Naive thymus-derived CD8-positive, alpha-beta T cell (primary cell): ENCODE data around the gene PXDN. TPM values are rescaled to one million over a fixed set of nuclear protein-coding genes. Genes with fewer than 3 reads are reported as not detected.
A peak's percentile ranks its signal among the peaks of the same experiment; 100 is the strongest.
"Not testable (repeated sequence)": the region's sequence is repeated elsewhere in the genome, so short reads cannot be mapped to it uniquely, and the experiment has no call there.

Experiments
- ATAC-seq, 2 donors: fragments of 150-1000 bp; cut with Tn5 transposase in 1 of 2; sonication (Bioruptor Pico), chemical (Tn5 transposase) in 1 of 2; 1 replicate in 1 of 2; 2 replicates in 1 of 2; pipeline ENCODE4 v1.10.0; 2021; ENCODE audit warnings: mild to moderate bottlenecking in 2 of 2, moderate library complexity in 2 of 2
- POLR2A ChIA-PET: fragments of 350-600 bp; sonication (Branson Sonifier 250); formaldehyde crosslinking; loops from one replicate; lab custom pipeline; 2021; ENCODE audit warnings: antibody characterized with exemption; lab: Charles Lee
- DNase-seq, 10 donors: peaks; one replicate each; pipeline versions ENCODE4 v3.0.0 to v3.0.0-alpha.2; 2020 to 2022
- H3K27ac Mint-ChIP-seq, 10 donors: one replicate each; pipeline ENCODE4 v1.8.0; 2020 to 2022; ENCODE audit warnings: mild to moderate bottlenecking in 10 of 10, mixed read lengths in 10 of 10, moderate library complexity in 4 of 10, inconsistent platforms in 1 of 10
- H3K27me3 Mint-ChIP-seq, 5 donors: one replicate each; pipeline ENCODE4 v1.8.0; 2021 to 2022; ENCODE audit warnings: mixed read lengths in 5 of 5
- H3K36me3 Mint-ChIP-seq, 3 donors: one replicate each; pipeline ENCODE4 v1.8.0; 2020 to 2022; ENCODE audit warnings: mixed read lengths in 3 of 3, mild to moderate bottlenecking in 2 of 3, inconsistent platforms in 1 of 3
- H3K4me1 Mint-ChIP-seq, 4 donors: one replicate each; pipeline ENCODE4 v1.8.0; 2021 to 2022; ENCODE audit warnings: mixed read lengths in 4 of 4
- H3K4me3 Mint-ChIP-seq, 10 donors: one replicate each; pipeline ENCODE4 v1.8.0; 2020 to 2022; ENCODE audit warnings: mild to moderate bottlenecking in 10 of 10, mixed read lengths in 10 of 10, moderate library complexity in 6 of 10, inconsistent platforms in 1 of 10
- H3K9me3 Mint-ChIP-seq, 9 donors: one replicate each; pipeline ENCODE4 v1.8.0; 2020 to 2022; ENCODE audit warnings: mixed read lengths in 9 of 9, mild to moderate bottlenecking in 3 of 9, inconsistent platforms in 1 of 9, moderate library complexity in 1 of 9
- polyA plus RNA-seq, 3 donors: library from polyadenylated mRNA; unstranded; fragments of 300-500 nt; fragmentation: Illumina TruSeq; gene quantifications; one replicate each; pipeline ENCODE4 v1.2.3, GENCODE V29; 2021
- total RNA-seq, 8 experiments: library from RNA in 2 of 8; stranded (reverse) in 2 of 8; gene quantifications; one replicate each; pipeline ENCODE4 v1.2.3 and lab custom pipeline; 2021 to 2026

PXDN gene
- total and polyA plus RNA-seq, 5 experiments from 2014 or later: 0.42 to 2.0 (median 1.4) TPM

DNA sequence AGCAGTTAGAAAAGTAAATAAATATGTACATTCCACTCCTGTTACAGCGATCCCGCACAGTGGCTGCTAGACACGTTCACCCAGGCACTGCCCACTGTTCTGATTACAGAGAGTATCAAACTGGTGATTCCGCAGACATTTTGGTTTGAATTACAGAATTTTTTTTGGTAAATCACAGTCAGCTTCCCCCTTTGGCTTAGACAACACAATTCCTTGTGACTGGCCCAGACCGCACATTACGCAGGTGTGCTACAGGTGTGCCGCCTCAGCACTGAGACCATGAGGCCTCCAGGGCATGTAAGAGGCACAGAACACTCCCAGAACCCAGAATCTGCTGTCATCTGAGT lies 112.3 kb downstream of the PXDN start:
- no peaks in the 10 kb centered on the region for H3K9me3 Mint-ChIP-seq
- POLR2A ChIA-PET: no interaction called here
- peaks cover 0 to 2% (median 0%) of the 10 kb centered on the region in 4 donors for H3K4me1 Mint-ChIP-seq

DNA sequence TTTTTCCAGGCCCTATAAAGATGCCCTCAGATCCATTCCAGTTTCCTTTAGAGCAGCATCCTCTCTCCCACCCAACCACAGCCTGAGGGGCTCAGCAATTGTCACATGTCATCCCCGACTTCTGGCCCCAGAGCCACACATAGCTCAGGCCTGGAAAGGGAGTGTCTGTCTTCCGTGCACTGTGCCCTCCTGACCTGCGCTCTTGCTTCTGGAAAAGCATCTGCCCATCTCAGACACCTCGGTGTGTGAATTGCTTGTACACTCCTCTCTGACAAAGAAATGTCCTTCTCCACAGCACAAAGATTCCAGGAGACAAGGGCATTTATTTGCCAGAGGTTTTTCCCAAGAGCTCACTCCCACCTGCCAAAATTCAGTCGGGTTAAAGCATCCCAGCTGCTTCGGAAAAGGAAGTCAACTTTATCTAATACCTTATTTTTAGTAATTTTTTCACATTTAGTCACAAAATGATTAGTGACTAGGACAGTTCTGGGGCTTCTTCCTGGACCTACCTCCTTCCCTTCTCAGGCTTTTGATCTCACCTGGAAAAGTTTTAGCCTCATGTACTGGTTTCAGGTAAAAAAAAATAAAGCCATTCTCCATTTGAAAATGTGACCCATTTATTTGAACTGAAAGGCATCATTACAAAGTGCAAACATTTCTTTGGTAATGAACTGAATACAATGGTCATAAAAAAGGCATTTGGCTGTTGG lies 112.9 kb downstream of the PXDN start:
- no peaks in the 10 kb centered on the region for H3K36me3 Mint-ChIP-seq
- peaks cover 0 to 19% (median 6%) of the 10 kb centered on the region in 5 donors for H3K27me3 Mint-ChIP-seq
- DNase-seq (no peak), ATAC-seq (no peak)
- H3K4me3 Mint-ChIP-seq: no peak overlapping the region
- H3K9me3 Mint-ChIP-seq: no peaks in the 10 kb centered on the region
- peaks cover 0 to 2% (median 0%) of the 10 kb centered on the region in 4 donors for H3K4me1 Mint-ChIP-seq
- H3K27ac Mint-ChIP-seq: no peak overlapping the region
- POLR2A ChIA-PET: no interaction called here

More for the DNA sequence above, 112.3 kb downstream of the PXDN start:
- Mint-ChIP-seq H3K27me3 (peaks cover 0 to 19% (median 6%) of the 10 kb centered on the region in 5 donors), H3K36me3 (no peaks in the 10 kb centered on the region), H3K27ac (no peak overlapping the region), H3K4me3 (no peak overlapping the region)
- DNase-seq (no peak), ATAC-seq (no peak)

DNA sequence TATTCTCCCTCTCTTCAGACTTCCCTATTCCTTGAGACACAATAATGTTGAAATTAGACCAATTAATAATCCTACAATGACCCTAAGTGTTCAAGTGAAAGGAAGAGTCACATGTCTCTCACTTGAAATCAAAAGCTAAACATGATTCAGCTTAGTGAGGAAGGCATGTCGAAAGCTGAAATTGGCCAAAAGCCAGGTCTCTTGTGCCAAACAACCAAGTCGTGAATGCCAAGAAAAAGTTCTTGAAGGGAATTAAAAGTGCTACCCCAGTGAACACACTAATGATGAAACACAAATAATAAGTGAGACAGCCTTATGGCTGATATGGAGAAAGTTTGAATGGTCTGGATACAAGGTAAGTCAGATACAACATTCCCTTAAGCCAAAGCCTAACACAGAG lies 115.4 kb downstream of the PXDN start:
- Mint-ChIP-seq H3K4me1 (peaks cover 0 to 2% (median 0%) of the 10 kb centered on the region in 4 donors), H3K9me3 (no peaks in the 10 kb centered on the region), H3K36me3 (no peaks in the 10 kb centered on the region), H3K27me3 (peaks cover 0 to 29% (median 6%) of the 10 kb centered on the region in 5 donors), H3K4me3 (no peak overlapping the region), H3K27ac (peak overlapping the region in 1 of 10 donors; percentile 19)
- DNase-seq (no peak), ATAC-seq (no peak)
- POLR2A ChIA-PET: no interaction called here

DNA sequence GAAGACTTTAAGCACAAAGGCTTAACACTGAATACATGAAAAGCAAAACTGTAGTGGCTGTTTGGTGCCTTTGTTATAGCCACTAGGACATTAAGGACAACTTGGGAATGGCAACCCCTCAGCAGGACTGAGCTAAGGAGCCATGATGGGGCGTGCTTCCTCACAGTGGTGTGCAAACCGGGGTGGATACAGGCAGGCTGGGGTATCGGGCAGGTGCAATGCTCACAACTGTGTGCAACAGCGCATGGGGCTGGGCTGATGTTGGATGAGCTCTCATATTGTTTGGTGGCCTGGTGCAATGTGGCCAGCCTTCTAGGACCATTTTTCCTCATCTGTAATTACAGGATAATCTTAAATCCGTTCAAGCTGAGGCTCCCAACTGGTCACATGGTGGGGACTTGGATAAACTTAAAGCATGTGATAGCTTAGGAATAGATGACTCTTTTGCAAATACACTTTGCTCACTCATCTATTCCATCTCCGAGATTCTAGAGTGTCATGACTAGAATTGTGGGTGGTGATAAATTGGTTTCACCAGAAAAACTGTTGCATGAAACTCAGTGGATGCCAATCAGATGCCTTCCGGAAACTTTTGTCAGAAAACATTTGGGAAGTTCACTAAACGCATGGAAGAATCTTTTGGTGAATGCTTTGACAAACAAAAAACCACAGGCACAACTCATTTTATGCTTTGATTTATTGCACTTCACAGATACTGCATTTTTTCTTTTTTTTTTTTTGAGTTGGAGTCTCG lies 116.5 kb downstream of the PXDN start:
- no peak for DNase-seq
- POLR2A ChIA-PET: no interaction called here
- Mint-ChIP-seq H3K4me3 (peak overlapping the region in 1 of 10 donors; percentile 11), H3K4me1 (peaks cover 0 to 2% (median 0%) of the 10 kb centered on the region in 4 donors), H3K27me3 (peaks cover 2 to 36% (median 10%) of the 10 kb centered on the region in 5 donors), H3K36me3 (no peaks in the 10 kb centered on the region), H3K9me3 (no peaks in the 10 kb centered on the region), H3K27ac (no peak overlapping the region)
- no peak for ATAC-seq

DNA sequence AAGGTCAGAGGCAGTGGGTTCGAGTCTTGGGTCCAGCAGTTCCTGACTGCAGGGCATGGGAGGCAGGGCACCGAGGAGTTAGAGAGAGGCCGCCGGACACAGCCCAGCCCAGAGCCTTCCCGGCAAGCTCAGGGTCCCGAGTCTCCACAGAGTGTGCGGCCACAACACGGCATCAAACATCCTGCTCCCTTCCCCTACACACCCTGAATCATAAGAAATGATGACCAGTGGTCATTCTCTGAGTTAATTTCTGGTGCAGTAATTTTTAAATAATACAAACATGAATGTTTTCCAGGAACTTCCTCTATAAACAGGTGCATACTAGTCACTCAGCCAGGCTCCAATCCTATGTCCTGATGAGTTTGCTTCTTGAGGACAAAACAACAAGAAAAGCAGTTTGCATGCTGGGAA lies 118.0 kb downstream of the PXDN start:
- POLR2A ChIA-PET: no interaction called here
- Mint-ChIP-seq H3K9me3 (peaks cover 0 to 1% (median 0%) of the 10 kb centered on the region in 9 donors), H3K27ac (no peak overlapping the region), H3K27me3 (peaks cover 2 to 28% (median 10%) of the 10 kb centered on the region in 5 donors), H3K4me3 (no peak overlapping the region), H3K4me1 (peaks cover 0 to 2% (median 0%) of the 10 kb centered on the region in 4 donors), H3K36me3 (no peaks in the 10 kb centered on the region)
- ATAC-seq: no peak
- DNase-seq: no peak

DNA sequence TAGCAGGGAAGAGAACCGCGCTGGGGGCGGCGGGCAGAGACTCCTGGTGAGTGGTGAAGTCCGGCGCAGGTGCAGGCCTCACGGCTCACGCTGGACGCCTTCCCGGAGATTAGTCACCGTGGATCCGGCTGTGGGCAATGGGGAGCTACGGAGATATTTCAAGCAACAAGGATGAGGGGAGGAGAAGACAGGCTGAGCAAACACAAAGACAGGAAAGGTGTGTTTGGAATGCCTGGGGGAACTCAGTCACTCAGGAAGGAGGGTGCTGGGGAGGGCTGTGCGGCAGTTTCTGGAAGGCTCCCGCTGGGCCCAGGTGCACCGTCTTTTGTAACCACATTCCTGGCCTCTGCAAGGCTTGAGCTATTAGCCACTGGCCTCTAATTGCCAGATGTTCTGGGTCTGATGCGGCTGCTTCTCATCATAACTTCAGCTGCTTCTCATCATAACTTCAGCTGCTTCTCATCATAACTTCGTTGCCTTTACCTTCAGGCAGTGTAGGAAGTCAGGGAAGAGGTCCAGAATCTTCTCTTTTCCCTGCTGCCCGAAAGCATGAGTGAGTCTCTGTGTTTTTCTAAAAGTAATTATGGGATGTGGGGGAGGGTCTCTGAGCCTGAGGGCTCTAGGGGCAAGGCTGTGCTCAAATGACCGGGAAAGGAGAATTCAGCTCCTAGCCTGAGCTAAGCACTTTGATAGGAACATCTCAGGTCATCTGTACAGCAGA lies 118.9 kb downstream of the PXDN start:
- POLR2A ChIA-PET: no interaction called here
- Mint-ChIP-seq H3K27ac (no peak overlapping the region), H3K9me3 (peaks cover 0 to 5% (median 0%) of the 10 kb centered on the region in 9 donors), H3K36me3 (no peaks in the 10 kb centered on the region), H3K27me3 (peaks cover 2 to 27% (median 10%) of the 10 kb centered on the region in 5 donors), H3K4me3 (no peak overlapping the region), H3K4me1 (no peaks in the 10 kb centered on the region)
- DNase-seq (no peak), ATAC-seq (no peak)

DNA sequence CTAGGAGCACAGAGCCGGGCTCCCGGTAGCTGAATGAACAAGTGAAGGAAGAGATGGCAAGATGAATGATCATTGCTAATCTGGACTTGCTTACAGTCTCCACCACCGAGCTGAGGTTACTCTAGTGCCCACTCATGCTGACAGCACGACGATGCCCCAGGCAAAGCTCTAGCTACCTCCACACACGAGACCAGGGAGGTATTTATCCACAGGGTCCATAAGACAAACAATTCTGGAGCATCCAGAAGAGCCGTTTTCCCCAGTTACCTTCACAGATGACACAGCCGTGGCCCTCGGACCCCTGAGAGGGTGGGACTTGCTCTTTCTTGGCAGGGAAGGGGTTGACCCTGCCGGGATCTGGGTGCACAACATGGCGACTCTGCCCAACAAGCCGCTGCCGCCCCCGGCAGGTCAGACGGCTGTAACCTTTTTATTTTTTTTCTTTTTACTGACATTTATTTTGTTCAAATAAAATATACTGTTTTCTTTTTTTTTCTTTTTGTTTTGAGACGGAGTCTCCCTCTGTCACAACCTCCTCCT lies 120.3 kb downstream of the PXDN start:
- Mint-ChIP-seq H3K4me3 (no peak overlapping the region), H3K27ac (no peak overlapping the region), H3K36me3 (no peaks in the 10 kb centered on the region), H3K27me3 (peaks cover 2 to 27% (median 10%) of the 10 kb centered on the region in 5 donors), H3K9me3 (peaks cover 0 to 5% (median 0%) of the 10 kb centered on the region in 9 donors), H3K4me1 (no peaks in the 10 kb centered on the region)
- ATAC-seq (no peak), DNase-seq (no peak)
- POLR2A ChIA-PET: no interaction called here

DNA sequence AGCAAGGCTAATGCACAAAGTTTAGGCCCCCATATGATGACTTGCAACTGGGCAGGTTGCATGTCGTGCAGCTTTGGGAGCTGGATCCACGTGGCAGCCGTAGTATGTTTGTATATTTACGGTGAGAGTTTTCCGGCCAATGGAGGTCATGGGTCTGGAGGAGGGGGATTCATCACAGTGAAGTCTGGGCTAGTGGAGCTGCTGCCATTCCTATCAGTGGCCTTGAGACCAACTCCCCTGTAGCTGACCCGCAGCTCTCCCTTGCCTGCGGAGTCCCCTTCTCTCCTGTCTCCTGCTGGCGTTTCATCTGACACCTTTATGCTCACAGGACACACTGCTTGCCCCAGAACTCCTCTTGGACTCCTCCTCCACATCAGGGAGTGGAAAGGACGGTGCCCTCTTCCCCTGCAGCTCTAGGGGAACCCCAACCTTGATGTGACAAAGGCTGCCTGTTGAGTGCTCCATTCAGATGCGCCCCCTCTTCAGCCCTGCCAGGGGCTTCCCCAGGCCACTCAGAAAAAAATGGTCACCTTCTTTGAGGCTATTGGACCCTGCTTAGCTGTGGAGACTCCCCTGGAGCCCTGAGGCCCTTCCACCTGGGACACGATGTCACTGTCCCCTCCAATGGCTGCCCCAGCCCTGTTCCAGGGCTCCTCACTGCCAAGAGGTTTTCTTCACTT lies 121.7 kb downstream of the PXDN start:
- ATAC-seq: no peak
- H3K9me3 Mint-ChIP-seq: peaks cover 0 to 5% (median 0%) of the 10 kb centered on the region in 9 donors
- H3K4me3 Mint-ChIP-seq: no peak overlapping the region
- DNase-seq: no peak
- peaks cover 2 to 27% (median 10%) of the 10 kb centered on the region in 5 donors for H3K27me3 Mint-ChIP-seq
- H3K4me1 Mint-ChIP-seq: no peaks in the 10 kb centered on the region
- no peak overlapping the region for H3K27ac Mint-ChIP-seq
- POLR2A ChIA-PET: no interaction called here
- no peaks in the 10 kb centered on the region for H3K36me3 Mint-ChIP-seq

DNA sequence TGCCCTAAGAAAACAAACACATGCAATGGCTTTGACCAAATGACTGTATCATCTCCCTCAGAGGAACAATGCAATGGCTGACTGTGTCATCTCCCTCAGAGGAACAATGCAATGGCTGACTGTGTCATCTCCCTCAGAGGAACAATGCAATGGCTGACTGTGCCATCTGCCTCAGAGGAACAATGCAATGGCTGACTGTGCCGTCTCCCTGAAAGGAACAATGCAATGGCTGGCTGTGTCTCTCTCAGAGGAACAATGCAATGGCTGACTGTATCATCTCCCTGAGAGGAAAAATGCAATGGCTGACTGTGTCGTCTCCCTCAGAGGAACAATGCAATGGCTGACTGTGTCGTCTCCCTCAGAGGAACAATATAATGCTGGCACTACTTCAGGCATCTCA lies 122.3 kb downstream of the PXDN start:
- H3K4me3 Mint-ChIP-seq, H3K9me3 Mint-ChIP-seq, H3K27ac Mint-ChIP-seq, ATAC-seq, POLR2A ChIA-PET, DNase-seq, H3K4me1 Mint-ChIP-seq, H3K36me3 Mint-ChIP-seq: not testable (repeated sequence)
- H3K27me3 Mint-ChIP-seq: peaks cover 2 to 27% (median 10%) of the 10 kb centered on the region in 5 donors

DNA sequence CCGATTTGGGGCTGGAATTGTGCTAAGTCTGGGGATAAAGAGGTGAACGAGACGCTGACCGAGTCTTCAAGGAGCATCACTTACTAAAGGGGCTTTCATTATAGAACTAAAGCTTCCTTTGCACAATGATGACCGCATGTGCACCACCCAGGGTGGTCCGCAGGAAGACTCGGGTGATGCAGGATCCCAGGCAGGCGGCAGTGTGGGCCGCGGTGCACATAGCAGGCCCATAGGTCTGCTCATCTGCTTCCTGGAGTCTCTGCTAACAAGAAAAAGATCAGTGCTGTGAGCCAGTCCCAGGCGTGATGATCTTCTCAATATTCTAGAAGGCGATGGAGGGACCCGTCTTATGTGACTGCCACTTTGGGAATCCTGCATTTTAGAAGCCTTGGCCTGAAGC lies 122.8 kb downstream of the PXDN start:
- no peaks in the 10 kb centered on the region for H3K4me1 Mint-ChIP-seq
- H3K9me3 Mint-ChIP-seq: peaks cover 0 to 5% (median 0%) of the 10 kb centered on the region in 9 donors
- H3K36me3 Mint-ChIP-seq: no peaks in the 10 kb centered on the region
- no peak for ATAC-seq
- POLR2A ChIA-PET: no interaction called here
- H3K27ac Mint-ChIP-seq: no peak overlapping the region
- peaks cover 2 to 27% (median 10%) of the 10 kb centered on the region in 5 donors for H3K27me3 Mint-ChIP-seq
- DNase-seq: no peak
- H3K4me3 Mint-ChIP-seq: no peak overlapping the region

DNA sequence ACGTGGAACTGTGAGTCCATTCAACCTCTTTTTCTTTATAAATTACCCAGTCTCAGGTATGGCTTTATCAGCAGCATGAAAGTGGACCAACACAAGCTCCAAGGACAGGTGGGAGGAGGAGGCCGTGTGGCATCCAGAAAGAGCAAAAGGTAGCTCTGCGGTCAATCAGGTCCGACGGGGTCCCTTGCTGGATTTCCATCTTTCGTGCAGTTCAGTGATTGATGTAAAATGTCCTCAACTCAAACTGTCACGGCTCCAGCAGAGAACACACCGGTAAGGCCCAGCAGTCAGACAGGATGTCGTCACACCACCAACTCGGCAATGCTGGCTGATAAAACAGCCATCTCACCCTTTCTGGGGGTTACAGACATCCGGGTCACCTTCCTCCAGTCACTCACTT lies 123.3 kb downstream of the PXDN start:
- peaks cover 0 to 5% (median 0%) of the 10 kb centered on the region in 9 donors for H3K9me3 Mint-ChIP-seq
- no peak overlapping the region for H3K4me3 Mint-ChIP-seq
- POLR2A ChIA-PET: no interaction called here
- no peaks in the 10 kb centered on the region for H3K4me1 Mint-ChIP-seq
- DNase-seq: no peak
- H3K27me3 Mint-ChIP-seq: peaks cover 2 to 23% (median 8%) of the 10 kb centered on the region in 5 donors
- no peaks in the 10 kb centered on the region for H3K36me3 Mint-ChIP-seq
- H3K27ac Mint-ChIP-seq: no peak overlapping the region
- no peak for ATAC-seq

DNA sequence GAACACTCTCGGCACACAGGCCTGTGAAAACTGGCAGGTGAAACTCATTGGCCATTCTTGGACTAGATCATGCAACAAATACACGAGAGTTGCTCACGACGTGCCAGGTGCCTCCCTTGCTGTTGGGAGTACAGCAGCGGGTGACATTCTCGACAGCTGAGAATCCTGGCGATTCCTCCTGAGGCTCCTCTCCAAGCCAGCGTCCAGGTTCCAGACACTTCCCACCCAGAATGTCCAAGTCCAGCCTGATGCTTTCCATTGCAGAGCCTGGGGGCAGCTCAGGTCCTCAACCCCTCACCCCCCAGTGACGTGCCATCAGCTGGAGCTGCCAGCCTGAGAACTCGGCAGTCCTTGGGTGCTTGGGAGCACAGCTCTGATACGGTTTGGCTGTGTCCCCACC lies 124.2 kb downstream of the PXDN start:
- peaks cover 0 to 4% (median 0%) of the 10 kb centered on the region in 4 donors for H3K4me1 Mint-ChIP-seq
- peaks cover 0 to 5% (median 0%) of the 10 kb centered on the region in 9 donors for H3K9me3 Mint-ChIP-seq
- peaks cover 2 to 13% (median 5%) of the 10 kb centered on the region in 5 donors for H3K27me3 Mint-ChIP-seq
- no peaks in the 10 kb centered on the region for H3K36me3 Mint-ChIP-seq
- POLR2A ChIA-PET: no interaction called here
- DNase-seq: no peak
- no peak for ATAC-seq
- no peak overlapping the region for H3K4me3 Mint-ChIP-seq
- H3K27ac Mint-ChIP-seq: no peak overlapping the region
